HG02610 (cell line): ENCODE data around the gene AQP12B.

ENCODE experiments used
- ATAC-seq: cut with Tn5 transposase; IDR thresholded peaks from one replicate; pipeline ENCODE4 v1.9.1; 2021; ENCODE audit warnings: mild to moderate bottlenecking, moderate library complexity; ENCODE audit not compliant: unreplicated experiment

AQP12B gene

DNA sequence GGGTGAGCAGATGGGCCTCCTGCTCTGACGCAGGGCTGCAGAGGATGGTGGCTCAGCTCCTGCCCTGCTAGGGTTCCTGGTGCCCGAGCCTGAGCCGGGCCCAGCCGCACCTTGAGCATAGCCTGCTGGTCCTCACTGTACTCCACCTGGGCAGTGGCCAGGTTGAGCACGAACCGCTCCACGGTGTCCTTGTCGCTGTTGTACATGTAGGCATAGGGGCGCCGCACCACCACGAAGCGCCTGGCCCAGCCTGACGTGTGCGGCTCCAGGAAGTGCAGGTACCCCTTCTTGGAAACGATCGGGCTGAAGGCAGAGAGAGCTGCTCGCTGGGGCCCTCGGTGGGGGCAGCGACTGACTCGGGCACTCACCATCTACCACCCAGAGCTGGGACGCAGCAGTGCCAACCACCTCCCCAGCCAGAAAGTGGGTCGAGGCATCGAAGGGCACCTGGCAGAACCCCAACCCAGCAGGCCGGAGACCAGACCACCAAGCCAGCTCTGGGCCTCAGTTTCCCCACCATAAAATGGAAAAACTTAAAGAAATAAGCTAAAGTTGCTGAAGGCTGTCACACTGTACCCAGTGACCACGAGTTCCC, 36.3 kb upstream of the AQP12B start:
- no peak for ATAC-seq

DNA sequence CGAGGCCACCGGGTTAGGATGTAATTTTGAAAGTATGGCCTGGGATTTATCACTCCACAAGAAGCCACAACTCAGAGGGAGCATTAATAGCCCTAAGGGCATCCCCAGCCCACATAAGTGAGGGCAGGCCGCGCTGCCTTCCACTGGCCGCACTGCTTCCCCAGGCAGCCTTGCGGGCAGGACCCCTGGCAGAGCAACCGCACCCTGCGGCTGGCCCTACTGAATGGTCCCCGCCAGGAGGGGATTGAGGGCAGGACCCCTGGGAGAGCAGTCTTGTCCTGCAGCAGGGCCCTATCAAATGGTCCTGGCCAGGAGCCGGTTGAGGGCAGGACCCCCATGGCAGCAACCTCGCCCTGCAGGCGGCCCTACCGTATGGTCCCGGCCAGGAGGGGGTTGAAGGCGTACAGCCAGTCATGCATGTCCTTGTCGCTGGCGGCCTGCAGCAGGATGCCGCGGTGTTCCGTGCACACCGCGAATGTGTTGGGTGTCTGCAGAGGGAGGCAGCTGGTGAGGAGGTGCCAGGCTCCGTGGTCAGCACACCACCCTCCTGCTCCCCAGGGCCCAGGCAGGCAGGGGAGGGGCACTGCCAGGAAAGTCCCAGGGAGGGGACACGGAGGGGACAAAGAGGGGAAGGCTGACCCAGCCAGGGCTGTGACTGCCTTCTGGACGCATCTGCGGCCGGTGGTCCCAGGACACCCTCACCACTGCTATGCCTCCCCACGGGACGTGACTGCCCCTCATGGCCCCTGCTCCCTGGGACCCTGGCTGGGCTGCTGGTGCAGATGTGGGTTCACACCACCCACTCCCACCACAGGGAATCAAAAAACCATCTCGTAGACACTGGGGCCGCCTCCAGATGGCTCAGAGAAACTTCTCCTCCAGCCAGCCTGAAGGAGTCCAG, 35.2 kb upstream of the AQP12B start:
- no peak for ATAC-seq

DNA sequence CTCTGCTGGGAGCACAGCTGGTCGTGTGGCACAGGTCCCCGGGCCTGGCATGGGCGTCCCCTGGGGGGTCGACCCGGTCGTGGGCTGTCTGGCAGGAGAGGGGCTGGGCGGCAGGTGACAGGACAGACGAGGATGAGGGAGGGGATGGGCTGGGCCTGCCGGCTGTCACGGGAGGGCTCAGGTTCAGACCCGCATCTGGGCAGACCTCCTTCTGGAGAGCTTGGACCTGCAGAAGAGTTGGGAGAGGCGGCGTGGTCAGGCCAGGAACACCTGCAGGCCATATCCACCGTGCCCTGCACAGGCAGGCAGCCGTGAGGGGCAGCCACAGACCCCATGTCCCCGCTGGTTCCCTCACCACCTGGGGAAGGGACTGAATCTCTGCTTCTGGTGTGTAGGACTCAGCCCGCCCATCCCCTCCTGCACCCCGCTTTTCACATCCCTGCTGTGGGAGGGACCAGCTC, 34.5 kb upstream of the AQP12B start:
- ATAC-seq: no peak

- ATAC-seq: no peak
Observed at GRCh38 chr2:240716130-240716798, 33.6 kb upstream of the AQP12B start.

GRCh38 chr2:240714747-240715725, 32.4 kb upstream of the AQP12B start:
- ATAC-seq: no peak

DNA sequence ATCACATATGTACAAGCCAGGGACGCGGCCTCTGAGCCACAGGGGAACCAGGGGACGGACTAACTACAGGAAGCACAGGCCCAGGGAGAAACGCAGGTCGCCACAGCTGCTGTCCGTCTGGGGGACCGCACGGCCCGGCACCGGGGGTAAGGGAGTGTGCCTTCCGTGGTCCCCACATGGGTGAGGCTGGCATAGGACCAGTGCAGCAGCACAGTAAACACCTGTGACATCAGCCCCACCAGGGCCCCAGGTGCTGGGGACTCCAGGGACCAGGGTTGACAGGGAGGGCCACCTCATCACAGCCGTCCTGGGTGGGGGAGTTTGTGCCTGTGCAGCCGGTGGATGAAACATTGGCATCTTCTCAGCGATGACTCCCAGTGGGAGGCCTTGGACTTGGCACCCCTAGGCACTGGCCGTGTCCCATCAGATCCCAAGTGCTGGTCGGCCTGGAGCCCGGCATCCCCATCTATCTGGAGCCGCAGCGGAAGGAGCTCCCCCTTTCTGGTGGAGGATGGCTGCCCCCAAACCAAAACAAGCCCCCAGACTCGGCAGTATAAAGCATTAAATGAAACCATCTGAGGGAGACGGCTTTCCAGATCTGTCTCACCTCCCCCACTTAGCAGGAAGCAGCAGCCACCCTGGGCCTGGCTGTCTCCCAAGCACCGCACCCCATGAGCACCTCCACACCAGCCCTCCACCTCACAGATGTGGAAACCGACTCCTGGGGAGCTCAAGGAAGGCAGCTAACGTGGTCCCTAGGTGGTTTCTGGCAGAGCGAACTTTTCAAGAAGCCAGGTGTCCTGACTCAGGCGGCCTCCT, 31.5 kb upstream of the AQP12B start:
- ATAC-seq: no peak

GRCh38 chr2:240713071-240713927, 30.6 kb upstream of the AQP12B start:
- ATAC-seq: no peak

DNA sequence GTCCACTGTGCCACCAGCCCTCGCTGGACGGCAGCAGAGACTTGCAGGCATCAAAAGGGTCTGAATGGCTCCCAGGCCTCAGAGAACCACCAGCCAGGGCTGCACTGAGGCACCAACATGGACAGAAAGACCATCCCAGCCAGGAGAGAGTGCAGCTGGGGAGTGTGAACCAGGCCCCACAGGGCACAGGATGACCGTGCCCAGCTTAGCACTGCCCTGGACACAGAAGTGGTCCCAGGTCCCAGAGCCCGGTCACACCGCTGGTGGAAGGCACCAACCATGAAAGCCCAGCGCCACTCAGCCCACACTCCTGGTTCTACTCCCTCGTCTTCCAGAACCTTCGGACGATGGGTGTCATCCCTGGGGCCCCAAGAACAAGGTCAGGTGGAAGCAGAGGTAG, 29.4 kb upstream of the AQP12B start:
- ATAC-seq: no peak

DNA sequence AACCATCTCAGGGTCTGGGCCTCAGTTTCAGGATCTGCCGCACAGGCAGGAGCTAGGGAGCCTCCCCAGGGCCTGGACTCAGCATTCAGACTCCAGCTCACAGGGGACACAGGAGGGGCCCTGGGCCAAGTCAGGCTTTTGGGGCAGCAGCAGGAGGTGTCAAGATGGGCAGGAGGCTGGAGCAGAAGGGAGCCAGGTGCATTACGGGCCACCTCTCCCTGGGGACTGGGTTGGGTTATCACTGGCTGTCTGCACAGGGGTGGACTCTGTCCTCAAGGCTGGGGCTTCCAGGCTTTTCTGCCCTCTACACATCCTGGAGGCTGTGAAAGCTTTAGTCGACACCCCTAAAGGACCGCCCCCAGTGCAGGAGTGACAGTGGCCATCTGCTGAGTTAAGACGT, 29.0 kb upstream of the AQP12B start:
- no peak for ATAC-seq

DNA sequence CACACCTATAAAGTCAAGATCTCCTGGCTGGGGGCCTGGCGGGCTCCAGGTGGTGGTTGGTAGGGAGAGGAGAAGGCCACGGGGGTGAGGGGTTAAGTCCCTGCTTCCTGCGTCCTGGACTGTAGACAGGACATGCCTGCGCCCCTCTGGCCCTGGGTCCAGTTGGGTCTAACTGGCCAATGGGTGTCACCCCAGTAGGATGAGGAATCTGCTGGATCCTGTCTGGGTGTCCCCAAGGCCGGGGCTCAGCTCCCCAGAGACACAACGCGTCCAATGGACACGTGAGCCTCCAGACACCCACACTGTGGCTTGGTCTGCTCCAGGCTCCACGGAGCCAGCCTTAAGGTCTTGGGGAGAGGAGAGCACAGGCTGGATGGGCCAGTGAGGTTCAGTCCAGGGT, 28.6 kb upstream of the AQP12B start:
- no peak for ATAC-seq

DNA sequence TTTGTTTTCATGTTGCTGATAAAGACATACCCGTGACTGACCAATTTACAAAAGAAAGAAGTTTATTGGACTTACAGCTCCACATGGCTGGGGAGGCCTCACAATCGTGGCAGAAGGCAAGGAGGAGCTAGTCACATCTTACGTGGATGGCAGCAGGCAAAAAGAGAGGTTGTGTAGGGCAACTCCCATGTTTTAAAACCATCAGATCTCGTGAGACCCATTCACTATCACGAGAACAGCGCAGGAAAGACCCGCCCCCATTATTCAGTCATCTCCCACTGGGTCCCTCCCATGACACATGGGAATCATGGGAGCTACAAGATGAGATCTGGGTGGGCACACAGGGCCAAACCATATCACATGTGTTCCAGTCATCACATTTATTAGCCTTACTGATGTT, 25.8 kb upstream of the AQP12B start:
- no peak for ATAC-seq

GRCh38 chr2:240707821-240708220, 25.1 kb upstream of the AQP12B start:
- ATAC-seq: no peak

DNA sequence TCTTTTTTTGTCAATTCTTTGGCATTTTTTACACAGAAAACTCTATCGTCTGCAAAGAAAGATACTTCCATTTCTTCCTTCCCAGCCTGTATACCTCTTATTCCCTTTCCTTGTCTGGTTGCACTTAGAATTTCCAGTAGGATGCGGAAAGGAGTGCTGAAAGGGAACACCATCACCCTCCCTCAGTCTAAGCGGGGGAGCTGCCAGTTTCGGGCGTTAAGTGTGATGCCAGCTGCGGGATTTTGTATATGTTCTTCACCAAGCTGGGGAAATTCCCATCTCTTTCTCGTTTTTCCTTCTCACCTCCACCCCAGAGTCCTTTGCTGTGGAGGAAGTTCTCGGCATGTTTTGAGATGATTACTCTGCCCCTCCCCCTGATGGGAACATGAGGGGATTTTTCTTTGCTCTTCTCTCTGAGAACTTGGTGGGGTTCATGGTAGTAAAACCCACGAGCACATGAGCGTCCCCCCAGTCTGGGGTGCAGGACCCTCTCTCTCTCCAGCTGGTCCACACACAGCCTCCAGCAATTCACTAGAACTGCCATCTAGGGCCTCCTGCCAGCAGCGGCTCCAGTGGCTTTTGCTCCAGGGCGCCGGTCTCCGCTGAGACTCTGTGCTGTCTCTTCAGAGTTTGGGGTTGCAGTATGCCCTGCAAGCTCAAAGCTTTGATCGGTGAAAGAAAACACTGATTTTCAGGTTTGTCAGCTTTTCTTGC, 24.5 kb upstream of the AQP12B start:
- ATAC-seq: no peak

DNA sequence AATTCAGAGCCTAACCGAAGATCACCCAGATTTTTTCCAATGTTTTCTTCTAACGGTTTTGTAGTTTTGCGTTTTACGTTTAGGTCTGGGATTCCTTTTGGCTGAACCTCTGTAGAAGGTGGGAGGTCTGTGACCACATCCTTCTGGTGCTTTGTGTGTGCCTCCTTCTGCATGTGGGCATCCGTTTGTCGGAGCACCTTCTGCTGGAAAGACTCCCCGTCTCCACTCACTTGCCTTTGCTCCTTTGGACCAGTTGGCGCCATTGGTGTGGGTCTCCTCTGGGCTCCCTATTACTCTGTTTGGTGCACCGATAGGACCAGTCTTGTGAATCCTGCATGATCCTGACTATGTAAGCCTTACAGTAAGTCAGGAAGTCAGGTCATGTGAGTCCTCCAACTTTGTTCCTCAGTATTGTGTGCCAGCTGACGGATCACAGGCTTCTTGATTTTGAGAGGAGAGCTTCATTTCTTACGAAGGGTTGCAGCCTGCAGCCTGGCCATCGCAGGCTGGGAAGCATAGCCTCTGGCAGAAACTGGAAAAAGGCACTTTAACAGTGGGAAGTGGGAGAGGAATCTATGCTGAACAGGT, 22.6 kb upstream of the AQP12B start:
- ATAC-seq: no peak

DNA sequence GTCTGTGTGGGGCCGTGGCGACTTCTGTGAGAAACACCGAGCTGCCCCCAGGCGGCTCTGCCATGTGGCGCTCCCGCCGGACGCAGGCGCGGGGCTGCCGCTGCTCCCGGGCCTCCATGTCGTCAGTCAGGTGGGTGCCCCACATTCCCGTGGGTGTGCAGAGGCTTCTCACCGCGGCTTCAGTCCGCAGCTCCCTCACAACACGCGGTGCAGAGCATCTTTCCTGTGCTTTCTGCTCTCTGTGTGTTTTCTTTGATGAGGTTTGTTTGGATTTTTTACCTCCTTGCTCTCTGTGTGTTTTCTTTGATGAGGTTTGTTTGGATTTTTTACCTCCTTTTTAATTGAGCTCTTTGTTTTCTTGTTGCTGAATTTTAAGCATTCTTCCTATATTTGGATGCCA, 22.0 kb upstream of the AQP12B start:
- ATAC-seq: no peak

DNA sequence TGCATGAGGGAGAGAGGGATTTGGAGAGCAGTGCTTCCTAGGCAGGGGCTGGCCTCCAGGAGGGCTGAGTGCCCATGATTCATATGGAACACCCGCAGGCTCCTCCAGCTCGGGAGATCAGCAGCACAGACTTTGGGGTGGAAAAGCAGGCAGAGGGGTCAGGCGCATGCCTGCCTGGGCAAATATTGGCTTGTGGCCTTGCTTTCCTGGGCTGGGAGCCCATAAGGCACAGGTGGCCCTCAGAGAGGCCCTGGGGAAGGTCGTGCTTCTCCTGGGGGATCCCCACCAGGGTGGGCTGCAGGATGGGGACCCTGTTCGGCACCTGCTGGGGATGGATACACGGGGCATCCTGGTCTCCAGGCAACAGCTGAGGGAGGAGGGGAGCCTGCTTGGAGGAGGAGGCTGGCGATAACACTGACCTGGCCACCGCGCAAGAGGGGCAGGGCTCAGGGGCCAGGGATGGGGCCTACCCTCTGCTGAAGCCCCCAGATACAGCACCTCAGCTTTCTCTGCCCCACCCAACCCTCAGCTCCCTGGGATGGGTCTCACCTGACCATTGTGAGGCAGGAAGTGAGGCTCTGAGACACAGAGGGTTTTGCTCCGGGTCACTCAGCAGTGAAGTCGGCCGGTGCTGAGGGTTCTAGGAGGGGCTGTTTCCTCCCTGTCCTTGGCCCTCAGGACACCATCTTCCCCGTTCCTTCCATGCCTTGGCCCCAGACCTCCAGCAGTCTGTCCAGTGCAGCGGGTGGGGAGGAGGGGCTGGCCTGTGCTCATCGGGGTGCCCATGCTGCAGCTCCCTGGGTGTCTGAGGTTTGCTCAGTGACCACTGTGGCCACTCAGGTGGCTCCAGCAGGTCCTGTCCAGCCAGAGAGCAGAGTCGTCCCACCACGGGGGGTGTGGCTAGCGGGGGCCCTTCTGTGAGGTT, 21.0 kb upstream of the AQP12B start:
- ATAC-seq: no peak

GRCh38 chr2:240702640-240703011, 19.9 kb upstream of the AQP12B start:
- ATAC-seq: no peak
